CD1c-positive myeloid dendritic cell (primary cell): Measurements from ENCODE around the gene FXN.
A peak's percentile ranks its signal among the peaks of the same experiment; 100 is the strongest.
"Not testable (repeated sequence)": the region's sequence is repeated elsewhere in the genome, so short reads cannot be mapped to it uniquely, and the experiment has no call there.

Experiments used
- DNase-seq: peaks from one replicate; pipeline ENCODE4 v3.0.0-alpha.2; 2016; ENCODE audit errors: extremely low spot score

The FXN gene

GRCh38 chr9:69035438-69036308, at the start of gene FXN:
TSS of gene FXN (plus strand) at chr9:69035752. CDS start at chr9:69035783, 31 bp downstream.
- DNase-seq, result peak; percentile 87

GRCh38 chr9:68986949-68987348, 48.6 kb upstream of the FXN start:
- not testable (repeated sequence) for DNase-seq

GRCh38 chr9:68991457-68991856, 44.1 kb upstream of the FXN start:
- DNase-seq, result no peak

GRCh38 chr9:68995776-68996175, 39.8 kb upstream of the FXN start:
- peak; percentile 35 for DNase-seq

- peak; percentile 55 for DNase-seq
These were observed 39.1 kb upstream of the FXN start for GRCh38 chr9:68996462-68996861.

- no peak for DNase-seq
These were observed 37.9 kb upstream of the FXN start for GRCh38 chr9:68997666-68998065.

GRCh38 chr9:68998385-68998784, 37.2 kb upstream of the FXN start:
- DNase-seq, result no peak

- DNase-seq, result no peak
These were observed 36.7 kb upstream of the FXN start for GRCh38 chr9:68998812-68999211.

GRCh38 chr9:68999393-69000105, 36.0 kb upstream of the FXN start:
- DNase-seq, result peak; percentile 82

- DNase-seq, result no peak
These were observed 33.6 kb upstream of the FXN start for GRCh38 chr9:69001921-69002320.

- no peak for DNase-seq
These were observed 32.5 kb upstream of the FXN start for GRCh38 chr9:69003051-69003450.

- DNase-seq, result no peak
These were observed 30.7 kb upstream of the FXN start for GRCh38 chr9:69004836-69005235.

- no peak for DNase-seq
These were observed 25.8 kb upstream of the FXN start for GRCh38 chr9:69009708-69010107.

GRCh38 chr9:69012696-69013381, 22.7 kb upstream of the FXN start:
- DNase-seq, result no peak

- DNase-seq, result no peak
These were observed 22.2 kb upstream of the FXN start for GRCh38 chr9:69013382-69013727.

- no peak for DNase-seq
These were observed 21.5 kb upstream of the FXN start, which contains the start of gene PRKACG for GRCh38 chr9:69014013-69014412. TSS of gene PRKACG (minus strand) at chr9:69014113. CDS start at chr9:69014092, 21 bp downstream.

- DNase-seq, result no peak
These were observed 19.1 kb upstream of the FXN start for GRCh38 chr9:69016191-69017096.

- no peak for DNase-seq
These were observed 16.8 kb upstream of the FXN start for GRCh38 chr9:69018737-69019136.

- DNase-seq, result no peak
These were observed 15.7 kb upstream of the FXN start for GRCh38 chr9:69019808-69020207.

- DNase-seq, result no peak
These were observed 15.0 kb upstream of the FXN start for GRCh38 chr9:69020301-69021145.
